Inferior parietal cortex (tissue), 1 donor: Measurements from ENCODE around the gene PCED1A.
A peak's percentile ranks its signal among the peaks of the same experiment; 100 is the strongest.
"Not testable (repeated sequence)": the region's sequence is repeated elsewhere in the genome, so short reads cannot be mapped to it uniquely, and the experiment has no call there.

ENCODE experiments used
- DNase-seq: peaks from one replicate; pipeline ENCODE4 v3.0.0-alpha.2; 2016; ENCODE audit errors: extremely low spot score

PCED1A gene

GRCh38 chr20:2865630-2866029 lies 25.2 kb upstream of the PCED1A start:
- no peak for DNase-seq

- no peak for DNase-seq
These were observed 24.6 kb upstream of the PCED1A start for GRCh38 chr20:2865101-2865500.

- no peak for DNase-seq
These were observed 24.2 kb upstream of the PCED1A start for GRCh38 chr20:2864626-2865025.

DNA sequence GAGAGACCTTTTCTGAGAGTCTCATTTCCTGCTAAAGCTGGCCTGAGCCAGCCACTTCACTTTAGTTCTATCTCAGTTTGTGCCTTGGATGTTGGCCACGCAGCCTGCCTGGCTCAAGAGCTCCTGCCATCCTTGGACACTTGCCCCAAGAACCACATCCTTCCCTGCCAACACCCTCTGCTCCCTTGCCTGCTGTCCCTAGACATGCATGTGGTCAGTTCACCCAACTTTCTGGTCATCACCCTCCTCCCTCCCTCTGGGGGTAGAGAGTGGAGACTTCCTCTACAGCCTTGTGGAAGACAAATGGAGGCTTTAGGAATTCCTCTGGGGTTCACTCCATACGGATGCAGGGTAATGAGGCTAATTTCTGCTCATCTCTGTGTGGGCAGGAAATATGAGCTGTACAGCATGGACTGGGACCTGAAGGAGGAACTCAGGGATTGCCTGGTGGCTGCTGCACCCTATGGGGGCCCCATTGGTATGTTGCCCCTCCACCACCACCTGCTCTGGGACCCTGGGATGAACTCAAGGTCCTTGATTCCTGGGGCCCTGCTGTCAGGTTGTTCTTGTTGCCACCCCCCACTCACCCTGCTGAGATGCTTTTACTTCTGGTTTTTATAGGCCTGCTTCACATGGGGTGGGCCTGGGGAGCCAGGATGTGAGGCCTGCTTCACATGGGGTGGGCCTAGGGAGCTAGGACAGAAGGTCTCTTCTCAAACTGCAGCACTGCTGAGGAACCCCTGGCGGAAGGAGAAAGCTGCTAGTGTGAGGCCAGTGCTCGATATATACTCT lies 19.1 kb upstream of the PCED1A start:
- no peak for DNase-seq

DNA sequence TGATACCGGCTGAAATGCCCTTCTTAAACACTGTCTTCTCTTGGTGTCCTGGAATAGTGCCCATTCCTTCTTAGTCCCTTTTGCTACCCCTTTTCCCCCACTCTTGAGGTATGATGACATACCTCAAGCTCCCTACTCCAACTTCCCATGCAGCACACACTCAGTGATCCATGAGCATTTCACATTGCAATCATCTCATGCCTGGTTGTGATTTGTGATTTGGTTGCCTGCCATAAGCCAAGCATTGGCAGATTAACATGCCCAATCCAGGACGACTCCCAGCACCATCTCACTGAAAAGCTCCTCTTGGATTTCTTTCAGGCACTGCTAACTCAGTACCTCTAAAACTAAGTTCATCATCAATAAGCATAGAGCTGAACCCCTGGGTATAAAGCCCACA lies 18.1 kb upstream of the PCED1A start:
- no peak for DNase-seq

DNA sequence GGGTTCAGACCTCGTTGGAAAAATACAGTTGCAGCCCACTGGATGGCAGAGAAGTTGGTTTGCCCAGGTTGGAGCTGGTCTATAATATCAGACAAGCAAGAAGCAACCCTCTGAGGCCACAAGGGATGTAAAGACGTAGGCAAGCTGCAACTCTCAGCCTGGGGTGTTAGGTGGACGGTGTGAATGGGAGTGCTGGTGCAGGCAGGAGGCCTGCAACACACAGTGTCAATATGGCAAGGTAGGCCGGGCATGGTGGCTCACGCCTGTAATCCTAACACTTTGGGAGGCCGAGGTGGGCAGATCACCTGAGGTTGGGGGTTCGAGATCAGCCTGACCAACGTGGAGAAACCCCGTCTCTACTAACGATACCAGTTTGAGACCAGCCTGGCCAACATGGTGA lies 10.6 kb upstream of the PCED1A start:
- DNase-seq = no peak

DNA sequence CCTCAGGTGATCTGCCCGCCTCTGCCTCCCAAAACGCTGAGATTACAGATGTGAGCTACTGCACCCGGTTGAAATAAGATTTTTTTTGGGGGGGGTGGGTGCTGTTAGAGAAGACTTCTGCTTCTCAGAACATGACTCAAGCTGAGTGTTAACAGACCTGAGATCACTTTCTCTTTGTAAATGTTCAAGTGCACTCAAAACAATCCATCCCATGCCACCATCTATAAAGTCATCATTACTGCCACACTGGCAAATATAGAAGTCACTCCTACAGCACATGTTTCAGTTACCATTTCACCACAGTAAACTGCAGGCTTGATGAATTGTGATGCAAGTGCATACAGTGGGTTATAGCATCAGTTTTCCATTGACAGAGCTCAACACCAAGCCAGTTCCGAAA lies 9.1 kb upstream of the PCED1A start:
- no peak for DNase-seq

- DNase-seq = no peak
These were observed 7.3 kb upstream of the PCED1A start for GRCh38 chr20:2847802-2848201.

DNA sequence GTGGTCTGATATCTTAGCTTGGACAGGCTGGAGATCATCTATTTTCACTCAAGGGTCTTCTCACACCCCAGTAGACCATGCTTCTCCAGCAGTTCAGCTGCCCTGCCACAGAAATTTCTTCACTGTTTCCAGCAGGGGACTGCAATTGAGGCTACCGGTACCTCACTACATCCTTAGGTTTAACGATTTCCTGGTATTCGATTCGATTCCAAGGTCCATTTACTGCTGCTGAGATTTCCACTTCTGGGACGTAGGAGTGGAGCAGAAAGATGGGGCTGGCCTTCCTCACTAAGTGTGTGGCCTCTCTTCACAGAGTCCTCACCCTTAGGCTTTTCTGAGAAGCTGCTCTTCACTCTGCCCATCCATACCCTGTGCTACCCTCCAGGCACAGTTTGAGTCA lies 6.2 kb upstream of the PCED1A start:
- no peak for DNase-seq

- DNase-seq = no peak
These were observed 5.2 kb upstream of the PCED1A start for GRCh38 chr20:2845607-2846006.

- peak; percentile 8 for DNase-seq
These were observed 594 bp upstream of the PCED1A start for GRCh38 chr20:2840967-2841531.

DNA sequence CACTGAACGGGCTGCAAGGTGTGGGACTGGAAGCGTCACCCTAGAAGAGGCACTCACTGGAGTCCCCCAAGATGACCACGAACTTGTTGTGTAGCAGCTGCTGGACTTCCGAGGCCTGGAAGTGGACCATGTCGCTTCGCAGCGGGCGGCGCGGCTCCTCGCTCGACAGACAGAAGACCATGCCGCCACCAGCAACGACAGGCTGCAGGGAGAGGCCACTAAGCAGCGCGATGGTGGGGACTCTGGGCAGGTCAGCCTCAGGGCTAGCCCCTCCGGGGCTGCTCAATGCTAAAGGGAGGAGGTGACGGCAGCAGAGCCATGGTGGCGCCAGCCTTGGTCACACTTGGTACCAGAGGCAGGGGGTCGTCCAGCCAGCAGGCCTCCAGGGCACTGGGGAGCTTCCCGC lies 720 bp downstream of the PCED1A start:
- DNase-seq = no peak

DNA sequence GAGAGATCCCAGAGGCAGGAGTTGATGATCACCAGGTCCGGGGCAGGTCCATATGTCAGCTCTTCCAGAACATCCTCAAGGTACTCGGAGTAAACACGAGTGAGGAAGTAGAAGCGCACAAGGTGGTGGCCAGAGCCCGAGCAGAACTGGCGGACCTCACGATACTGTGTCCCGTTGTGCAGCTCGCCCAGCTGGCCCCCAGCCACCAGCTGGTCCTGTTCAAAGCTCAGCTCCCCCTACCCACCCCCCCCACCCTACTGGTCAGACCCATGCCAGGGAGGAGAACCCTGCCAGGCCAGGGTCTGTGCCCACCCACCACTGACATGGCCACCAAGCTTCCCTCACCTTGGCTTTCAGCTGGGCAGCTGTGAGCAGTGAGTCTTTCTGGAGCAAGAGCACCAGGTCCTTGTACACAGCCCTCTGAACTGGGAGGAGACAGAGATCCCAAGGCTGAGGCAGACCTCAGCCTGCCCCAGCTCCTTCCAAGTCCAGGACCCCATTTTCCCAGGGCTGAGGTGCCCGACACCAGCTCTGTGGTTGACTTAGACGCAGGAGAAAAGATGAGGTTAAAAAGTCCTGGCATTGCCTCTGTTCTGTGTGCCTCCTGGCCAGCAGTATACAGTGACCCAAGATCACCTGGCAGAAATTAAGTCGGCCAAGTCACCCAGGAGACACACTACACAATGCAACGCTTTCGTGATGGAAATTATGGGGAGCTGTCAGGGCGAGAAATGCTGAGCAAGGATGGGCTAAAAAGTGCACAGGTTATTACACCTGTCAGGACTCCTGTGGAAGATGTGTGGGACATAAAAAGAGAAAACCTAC lies 1.4 kb downstream of the PCED1A start:
- DNase-seq = no peak

- no peak for DNase-seq
These were observed 2.2 kb downstream of the PCED1A start for GRCh38 chr20:2838170-2838797.

DNA sequence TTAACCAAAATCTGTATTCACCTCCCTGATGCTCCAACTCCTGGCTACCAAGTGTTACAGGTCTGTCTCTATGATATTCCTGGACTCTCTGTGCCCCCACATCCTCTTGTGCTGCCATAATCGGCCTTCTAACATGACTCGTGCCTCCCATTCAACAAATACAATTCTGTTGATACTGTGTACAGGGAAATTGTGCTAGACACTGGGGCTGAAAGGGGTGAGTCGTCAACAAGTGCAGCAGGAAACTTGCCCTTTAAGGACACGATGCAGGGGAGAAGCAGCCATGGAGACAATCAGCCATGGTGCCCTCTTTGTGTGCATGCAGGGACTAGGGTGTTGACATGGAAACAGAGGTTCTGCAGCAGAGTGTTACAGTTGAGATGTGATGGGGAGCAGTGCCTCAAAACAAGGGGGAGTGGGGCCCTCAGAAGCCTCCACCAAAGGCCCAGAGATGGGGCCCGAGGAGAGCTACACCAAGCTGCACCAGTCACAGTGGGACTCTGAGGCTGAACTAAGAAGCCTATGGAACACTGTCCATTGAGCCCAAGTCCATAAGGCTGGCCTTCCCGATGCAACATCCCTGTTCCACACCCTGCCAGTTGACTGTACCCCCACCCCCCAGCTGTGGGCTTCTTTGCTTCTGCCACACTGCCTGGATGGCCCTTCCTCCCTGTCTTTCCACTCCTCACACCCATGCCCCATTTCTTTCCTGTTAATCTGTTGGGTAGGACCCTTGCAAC lies 3.1 kb downstream of the PCED1A start:
- DNase-seq = no peak

DNA sequence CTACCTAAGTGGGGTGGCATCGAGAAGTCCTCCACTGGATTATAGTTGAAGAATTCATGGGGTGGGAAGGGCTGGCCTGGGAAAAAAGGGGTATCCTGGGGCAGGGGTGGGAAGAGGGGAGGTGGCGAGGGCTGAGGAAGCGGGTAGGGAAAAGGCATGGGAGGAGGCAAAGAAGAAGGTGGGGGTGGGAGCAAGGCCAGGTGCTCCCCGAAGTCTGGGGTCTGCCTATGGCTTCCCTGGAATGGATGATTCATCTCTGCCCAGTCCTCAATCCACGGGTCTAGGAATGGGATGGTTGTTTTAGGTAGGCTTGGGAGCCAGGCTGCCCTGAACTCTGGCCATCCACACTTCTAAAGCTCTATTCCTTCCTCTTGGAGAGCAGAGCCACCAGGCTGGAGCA lies 4.4 kb downstream of the PCED1A start:
- DNase-seq = no peak

GRCh38 chr20:2835331-2835796 lies 5.1 kb downstream of the PCED1A start:
- no peak for DNase-seq

- DNase-seq = no peak
These were observed 5.9 kb downstream of the PCED1A start for GRCh38 chr20:2834401-2835110.

GRCh38 chr20:2833761-2834160 lies 6.7 kb downstream of the PCED1A start:
- DNase-seq = no peak

GRCh38 chr20:2831206-2831605 lies 9.2 kb downstream of the PCED1A start:
- not testable (repeated sequence) for DNase-seq

GRCh38 chr20:2829376-2829775 lies 11.1 kb downstream of the PCED1A start:
- no peak for DNase-seq
